HG03520 (cell line): Measurements from ENCODE around the gene VWA8.
"Not testable (repeated sequence)": the region's sequence is repeated elsewhere in the genome, so short reads cannot be mapped to it uniquely, and the experiment has no call there.

ENCODE experiments used
- ATAC-seq: cut with Tn5 transposase; IDR thresholded peaks from one replicate; pipeline ENCODE4 v1.9.1; 2021; ENCODE audit warnings: mild to moderate bottlenecking, moderate library complexity; ENCODE audit not compliant: unreplicated experiment

The VWA8 gene

DNA sequence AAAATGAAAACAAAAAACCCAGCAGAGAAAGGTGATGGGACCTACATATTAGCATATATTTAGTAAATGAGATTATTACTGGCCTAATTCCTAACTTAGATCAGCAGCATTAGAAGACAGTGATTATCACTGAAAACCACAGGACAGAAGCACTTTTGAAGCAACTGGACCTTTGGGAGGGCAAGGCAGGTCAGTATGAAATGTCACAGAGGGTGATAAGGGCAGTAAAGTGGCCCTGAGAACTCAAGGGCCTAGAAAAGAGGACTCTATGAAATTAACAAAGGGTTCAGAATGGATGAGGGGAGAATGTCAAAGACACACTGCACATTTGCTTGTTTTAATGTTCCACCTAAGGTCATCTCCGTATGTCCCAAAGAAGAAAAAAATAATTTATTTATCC, 148.7 kb downstream of the VWA8 start:
- ATAC-seq = no peak

- no peak for ATAC-seq
Observed at GRCh38 chr13:41811588-41812021, 149.3 kb downstream of the VWA8 start.

DNA sequence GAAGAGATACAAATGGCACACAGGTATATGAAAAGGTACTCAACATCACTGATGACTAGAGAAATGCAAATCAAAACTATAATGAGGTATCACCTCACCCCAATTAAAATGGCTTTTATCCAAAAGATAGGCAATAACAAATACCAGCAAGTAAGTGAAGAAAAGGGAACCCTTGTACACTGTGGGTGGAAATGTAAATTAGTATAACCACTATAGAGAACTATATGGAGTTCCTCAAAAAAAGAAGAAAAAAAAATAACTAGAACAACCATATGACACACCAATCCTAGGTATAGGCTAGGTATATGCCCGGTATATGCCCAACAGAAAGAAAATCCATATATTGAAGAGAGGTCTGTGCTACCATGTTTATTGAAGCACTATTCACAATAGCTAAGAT, 150.9 kb downstream of the VWA8 start:
- no peak for ATAC-seq

DNA sequence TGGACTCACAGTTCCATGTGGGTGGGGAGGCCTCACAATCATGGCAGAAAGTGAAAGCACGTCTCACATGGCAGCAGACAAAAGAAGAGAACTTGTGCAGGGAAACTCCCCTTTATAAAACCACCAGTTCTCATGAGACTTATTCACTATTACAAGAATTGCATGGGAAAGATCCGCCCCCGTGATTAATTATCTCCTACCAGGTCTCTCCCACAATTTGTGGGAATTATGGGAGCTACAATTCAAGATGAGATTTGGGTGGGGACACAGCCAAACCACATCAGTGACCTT, 157.5 kb downstream of the VWA8 start:
- ATAC-seq = not testable (repeated sequence)

DNA sequence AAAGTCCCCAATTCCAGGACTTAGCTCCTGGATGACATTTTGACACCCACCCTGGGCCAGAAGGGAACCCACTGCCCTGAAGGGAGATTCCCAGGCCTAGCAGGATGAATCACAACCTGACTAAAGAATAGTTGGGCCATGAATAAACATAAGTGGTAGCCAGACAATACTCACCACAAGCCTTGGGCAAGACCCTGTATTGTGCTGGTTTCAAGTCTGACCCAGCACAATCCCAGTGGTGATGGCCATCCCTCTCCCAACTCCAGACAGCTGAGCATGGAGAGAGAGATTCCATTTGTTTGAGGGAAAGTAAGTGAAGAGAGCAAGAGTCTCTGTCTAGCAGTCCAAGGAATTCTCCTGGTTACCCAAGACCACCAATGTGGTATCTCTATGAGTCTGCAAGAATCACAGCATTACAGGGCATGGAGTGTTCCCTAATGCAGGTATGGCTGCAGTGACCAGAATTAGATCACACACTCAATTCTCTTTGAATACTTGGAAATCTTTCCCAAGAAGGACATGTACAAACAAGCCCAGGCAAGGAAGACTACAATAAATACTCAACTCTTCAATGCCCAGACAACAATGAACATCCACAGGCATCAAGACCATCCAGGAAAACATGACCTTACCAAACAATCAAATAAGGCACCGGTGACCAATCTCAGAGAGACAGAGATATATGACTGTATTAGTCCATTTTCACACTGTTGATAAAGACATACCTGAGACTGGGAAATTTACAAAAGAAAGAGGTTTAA, 158.0 kb downstream of the VWA8 start:
- ATAC-seq = no peak

GRCh38 chr13:41802043-41802683, 158.7 kb downstream of the VWA8 start:
- no peak for ATAC-seq

DNA sequence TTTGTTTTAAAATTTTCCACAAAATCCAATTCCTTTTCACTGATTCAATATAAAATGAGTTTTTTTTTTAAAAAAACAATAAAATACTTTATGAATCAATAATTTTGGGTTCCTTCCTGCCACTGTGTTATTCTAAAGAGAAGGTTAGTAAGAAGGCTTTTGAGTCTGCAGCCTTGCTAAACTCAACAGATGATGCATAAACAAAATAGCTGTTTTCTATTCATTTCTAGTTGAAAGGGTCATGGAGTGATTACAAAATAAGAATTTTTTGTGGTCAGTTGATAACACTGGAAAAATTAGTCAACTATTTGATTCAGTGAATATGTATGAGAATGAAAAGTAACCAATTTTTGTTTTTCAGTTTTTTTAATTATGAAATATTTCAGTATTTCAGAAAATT, 169.9 kb downstream of the VWA8 start:
- no peak for ATAC-seq

- no peak for ATAC-seq
Observed at GRCh38 chr13:41788552-41788951, 172.4 kb downstream of the VWA8 start.

- ATAC-seq = no peak
Observed at GRCh38 chr13:41785402-41786172, 175.3 kb downstream of the VWA8 start.

- ATAC-seq = no peak
Observed at GRCh38 chr13:41782086-41782485, 178.8 kb downstream of the VWA8 start.

DNA sequence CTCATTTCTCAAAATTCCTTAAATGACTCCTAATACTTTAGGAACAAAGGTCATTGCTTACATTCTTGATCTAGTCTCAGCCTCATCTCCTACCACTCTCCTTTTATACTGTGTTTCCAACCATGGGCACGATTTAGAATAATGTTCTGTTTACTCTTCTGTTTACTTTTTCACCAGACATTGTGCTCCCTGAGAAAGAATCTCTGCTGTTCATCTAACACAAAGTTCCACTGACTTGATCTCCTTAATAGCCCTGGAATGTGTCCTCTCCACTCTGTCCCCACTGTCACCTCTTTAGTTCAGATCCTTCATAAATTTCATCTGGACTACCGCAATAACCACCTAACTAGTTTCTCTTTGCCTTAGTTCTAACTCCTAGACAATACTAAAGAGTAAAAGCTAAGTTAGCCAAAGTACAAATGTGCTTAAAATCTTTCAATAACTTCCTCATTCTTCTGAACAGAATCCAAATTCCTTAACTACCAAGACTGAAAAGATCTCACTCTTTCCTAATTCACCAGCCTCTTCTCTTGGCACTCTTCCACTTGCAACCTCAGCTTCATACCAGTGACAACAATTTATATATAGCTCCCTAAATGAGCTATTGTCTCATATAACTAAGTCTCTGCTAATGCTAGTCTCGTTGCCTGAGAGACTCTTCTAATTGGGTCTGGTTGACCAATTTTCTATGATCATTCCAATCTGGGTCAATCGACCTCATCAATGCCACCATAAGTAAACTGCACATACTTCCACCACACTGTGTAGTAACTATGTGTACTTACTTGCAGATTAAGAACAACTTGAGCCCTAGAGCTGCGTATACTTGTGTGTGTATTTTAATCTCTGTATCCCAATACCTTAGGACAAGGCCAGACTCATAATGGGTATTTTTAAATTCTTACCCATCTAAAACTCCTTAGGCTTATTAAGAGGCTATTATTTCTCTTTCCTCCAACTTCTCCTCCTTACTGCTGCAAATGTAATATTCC, 179.9 kb downstream of the VWA8 start:
- no peak for ATAC-seq

- ATAC-seq = no peak
Observed at GRCh38 chr13:41775251-41775650, 185.7 kb downstream of the VWA8 start.

DNA sequence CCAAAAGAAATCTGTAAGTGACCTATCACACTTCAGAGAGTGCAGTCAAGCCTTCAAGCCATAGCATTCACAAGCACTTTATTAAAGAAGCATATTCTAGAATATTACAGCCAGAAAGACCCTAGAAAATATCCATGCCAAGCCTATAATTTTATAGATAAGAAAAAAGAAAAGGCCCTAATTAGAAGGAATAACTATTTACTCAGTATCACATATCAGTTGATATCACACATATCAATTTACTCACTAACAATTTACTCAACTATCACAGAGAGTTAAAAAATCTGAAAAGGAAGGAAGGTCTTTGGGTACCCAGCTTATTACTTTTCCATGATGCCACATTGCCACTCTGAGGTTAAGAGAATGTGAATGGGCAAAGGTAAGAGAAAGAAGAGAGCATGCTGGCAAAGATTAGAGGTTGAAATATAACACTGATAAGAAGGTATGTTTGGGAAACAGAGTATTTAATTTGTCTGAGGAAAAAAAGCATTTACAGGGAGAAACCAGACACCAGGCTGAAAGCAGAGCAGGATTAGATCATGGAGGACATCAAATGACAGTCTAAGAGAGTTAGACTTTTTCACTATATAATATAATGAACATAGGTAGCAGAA, 186.2 kb downstream of the VWA8 start:
- no peak for ATAC-seq

- ATAC-seq = no peak
Observed at GRCh38 chr13:41767801-41768200, 193.1 kb downstream of the VWA8 start.

DNA sequence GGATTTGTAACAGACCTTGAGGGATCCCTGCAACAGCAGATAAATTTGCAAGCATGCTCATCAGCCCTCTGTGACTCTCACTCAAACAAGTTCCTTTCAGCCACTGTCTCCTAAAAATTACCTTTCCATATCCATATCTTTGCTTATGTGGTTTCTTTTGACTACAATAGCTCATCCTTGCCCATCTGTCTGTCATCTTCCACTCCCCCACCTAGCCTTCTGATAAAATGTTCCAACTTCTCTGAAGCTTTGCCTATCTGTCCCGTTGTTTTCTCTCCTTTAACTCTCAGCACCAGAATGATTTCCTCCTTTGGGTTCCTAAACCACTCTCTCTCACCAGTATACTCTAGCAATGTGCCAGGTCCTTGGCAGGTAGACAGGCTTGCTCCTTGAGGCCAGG, 194.5 kb downstream of the VWA8 start:
- ATAC-seq = no peak

GRCh38 chr13:41765813-41766212, 195.1 kb downstream of the VWA8 start:
- ATAC-seq = no peak

DNA sequence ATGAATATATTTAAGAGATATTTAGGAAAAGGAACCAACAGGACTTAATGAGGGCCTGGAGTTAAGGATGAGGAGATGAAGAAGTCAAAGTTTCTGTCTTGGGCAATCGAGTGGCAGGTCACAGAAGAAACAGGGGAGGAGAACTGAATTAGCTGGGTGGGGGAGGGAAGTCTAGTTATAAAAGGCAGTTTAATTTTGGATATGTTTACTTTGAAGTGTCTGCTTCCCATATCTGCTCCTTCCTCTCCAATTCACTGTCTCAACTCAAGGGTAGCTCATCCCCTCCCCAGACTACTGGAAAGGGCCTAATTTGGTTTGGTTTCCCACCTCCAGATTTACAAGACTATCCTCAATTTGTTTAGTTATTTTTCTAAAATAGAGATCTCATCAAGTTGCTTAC, 195.9 kb downstream of the VWA8 start:
- ATAC-seq = no peak

GRCh38 chr13:41764558-41764957, 196.4 kb downstream of the VWA8 start:
- ATAC-seq = no peak

DNA sequence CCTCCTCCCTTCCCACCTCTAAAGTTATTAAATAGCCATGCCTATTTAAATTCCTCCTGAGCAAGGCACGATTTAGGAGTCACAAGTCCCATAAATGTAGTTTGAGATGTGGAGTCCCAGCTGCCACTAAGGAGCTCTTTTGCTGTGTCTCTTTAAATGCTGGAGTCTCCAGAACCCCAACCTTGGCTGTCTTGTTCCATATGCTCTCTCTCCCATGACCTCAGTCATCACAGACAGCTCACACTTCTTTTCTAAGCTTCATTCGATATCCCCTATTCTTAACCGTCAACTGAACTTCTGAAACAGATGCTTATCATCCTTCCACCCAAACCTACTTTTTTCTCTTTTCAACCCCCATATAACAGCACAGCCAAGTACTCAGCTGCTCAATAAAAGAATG, 197.1 kb downstream of the VWA8 start:
- ATAC-seq = no peak

GRCh38 chr13:41762796-41763195, 198.1 kb downstream of the VWA8 start:
- no peak for ATAC-seq
